ENCODE results near the gene UNC79.

DNA sequence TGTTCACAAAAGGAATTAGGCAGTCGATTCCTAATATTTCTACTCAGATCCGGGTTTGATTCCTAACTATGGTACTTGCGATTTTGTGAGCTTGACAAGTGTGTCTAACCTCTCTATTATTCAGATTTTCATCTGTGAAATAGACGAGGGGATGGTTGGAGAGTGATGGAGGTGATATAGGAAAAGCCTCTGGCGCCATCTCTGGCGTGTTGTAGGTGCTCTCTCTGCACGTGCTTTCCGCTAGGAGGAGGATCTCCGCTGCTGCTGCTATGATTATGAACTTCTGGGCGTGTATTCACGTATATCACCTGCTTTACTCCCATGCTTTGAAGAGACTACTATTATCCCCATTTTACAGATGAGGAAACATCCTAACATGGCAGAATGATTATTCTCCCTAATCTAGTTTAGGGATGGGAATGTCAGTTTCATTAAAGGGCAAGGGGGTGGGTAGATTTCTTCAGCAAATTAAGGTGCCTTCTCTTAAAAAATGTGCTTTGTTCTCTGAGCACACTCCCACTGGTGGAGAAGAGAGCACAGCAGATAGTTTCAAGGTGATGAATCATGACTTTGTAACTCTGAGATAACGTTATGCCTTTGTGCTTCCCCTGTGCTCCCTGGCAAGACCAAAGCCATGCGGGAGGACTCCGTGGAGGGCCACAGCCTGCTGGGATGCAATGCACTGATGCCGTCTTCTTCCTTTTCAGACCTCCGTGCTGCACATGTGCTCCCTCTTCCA lies 260.5 kb downstream of the UNC79 start:
- TF ChIP-seq POLR2AphosphoS5 (IDR thresholded peaks at IDR 0.05; ENCODE audit: low read depth, low read length) (no peak), TAF1 (IDR thresholded peaks at IDR 0.05; ENCODE audit: borderline replicate concordance, insufficient read depth, low read length) (no peak)
- TF ChIP-seq, protein P1, sequence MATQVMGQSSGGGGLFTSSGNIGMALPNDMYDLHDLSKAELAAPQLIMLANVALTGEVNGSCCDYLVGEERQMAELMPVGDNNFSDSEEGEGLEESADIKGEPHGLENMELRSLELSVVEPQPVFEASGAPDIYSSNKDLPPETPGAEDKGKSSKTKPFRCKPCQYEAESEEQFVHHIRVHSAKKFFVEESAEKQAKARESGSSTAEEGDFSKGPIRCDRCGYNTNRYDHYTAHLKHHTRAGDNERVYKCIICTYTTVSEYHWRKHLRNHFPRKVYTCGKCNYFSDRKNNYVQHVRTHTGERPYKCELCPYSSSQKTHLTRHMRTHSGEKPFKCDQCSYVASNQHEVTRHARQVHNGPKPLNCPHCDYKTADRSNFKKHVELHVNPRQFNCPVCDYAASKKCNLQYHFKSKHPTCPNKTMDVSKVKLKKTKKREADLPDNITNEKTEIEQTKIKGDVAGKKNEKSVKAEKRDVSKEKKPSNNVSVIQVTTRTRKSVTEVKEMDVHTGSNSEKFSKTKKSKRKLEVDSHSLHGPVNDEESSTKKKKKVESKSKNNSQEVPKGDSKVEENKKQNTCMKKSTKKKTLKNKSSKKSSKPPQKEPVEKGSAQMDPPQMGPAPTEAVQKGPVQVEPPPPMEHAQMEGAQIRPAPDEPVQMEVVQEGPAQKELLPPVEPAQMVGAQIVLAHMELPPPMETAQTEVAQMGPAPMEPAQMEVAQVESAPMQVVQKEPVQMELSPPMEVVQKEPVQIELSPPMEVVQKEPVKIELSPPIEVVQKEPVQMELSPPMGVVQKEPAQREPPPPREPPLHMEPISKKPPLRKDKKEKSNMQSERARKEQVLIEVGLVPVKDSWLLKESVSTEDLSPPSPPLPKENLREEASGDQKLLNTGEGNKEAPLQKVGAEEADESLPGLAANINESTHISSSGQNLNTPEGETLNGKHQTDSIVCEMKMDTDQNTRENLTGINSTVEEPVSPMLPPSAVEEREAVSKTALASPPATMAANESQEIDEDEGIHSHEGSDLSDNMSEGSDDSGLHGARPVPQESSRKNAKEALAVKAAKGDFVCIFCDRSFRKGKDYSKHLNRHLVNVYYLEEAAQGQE (IDR thresholded peaks at IDR 0.05; ENCODE audit: insufficient read depth in 1 of 2, low read depth in 2 of 2, low read length in 2 of 2) = no peak

All from PFSK-1 (cell line).